ENCODE data around the gene ALOX5. TPM values are rescaled to one million over a fixed set of nuclear protein-coding genes. Genes with fewer than 3 reads are reported as not detected.
"Not testable (repeated sequence)": the region's sequence is repeated elsewhere in the genome, so short reads cannot be mapped to it uniquely, and the experiment has no call there.

Gene ALOX5
- total RNA-seq, 1 donor from 2014 or later, result not detected

GRCh38 chr10:45411607-45411940 lies 37.6 kb downstream of the ALOX5 start:
- TF ChIP-seq CTCF (IDR thresholded peaks at IDR 0.05), result no peak
- peaks cover 3% of the 10 kb centered on the region for H3K9me3 Mint-ChIP-seq (ENCODE audit: low read depth)
- DNase-seq (ENCODE audit: low spot score), result no peak
- peaks cover 46% of the 10 kb centered on the region for H3K27me3 Mint-ChIP-seq (ENCODE audit: low read depth)
- H3K4me1 Mint-ChIP-seq (ENCODE audit: low read depth), result no peaks in the 10 kb centered on the region
- no peak overlapping the region for H3K27ac Mint-ChIP-seq (ENCODE audit: unreplicated experiment)
- H3K36me3 Mint-ChIP-seq (ENCODE audit: low read depth), result no peaks in the 10 kb centered on the region
- no peak overlapping the region for H3K4me3 Mint-ChIP-seq (ENCODE audit: unreplicated experiment)

DNA sequence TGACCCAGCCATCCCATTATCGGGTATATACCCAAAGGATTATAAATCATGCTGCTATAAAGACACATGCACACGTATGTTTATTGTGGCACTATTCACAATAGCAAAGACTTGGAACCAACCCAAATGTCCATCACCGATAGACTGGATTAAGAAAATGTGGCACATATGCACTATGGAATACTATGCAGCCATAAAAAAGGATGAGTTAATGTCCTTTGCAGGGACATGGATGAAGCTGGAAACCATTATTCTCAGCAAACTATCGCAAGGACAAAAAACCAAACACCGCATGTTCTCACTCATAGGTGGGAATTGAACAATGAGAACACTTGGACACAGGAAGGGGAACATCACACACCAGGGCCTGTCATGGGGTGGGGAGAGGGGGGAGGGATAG lies 41.0 kb downstream of the ALOX5 start:
- not testable (repeated sequence) for DNase-seq (ENCODE audit: low spot score); H3K36me3 Mint-ChIP-seq (ENCODE audit: low read depth); H3K9me3 Mint-ChIP-seq (ENCODE audit: low read depth); H3K4me3 Mint-ChIP-seq (ENCODE audit: unreplicated experiment); H3K27ac Mint-ChIP-seq (ENCODE audit: unreplicated experiment)
- Mint-ChIP-seq H3K4me1 (ENCODE audit: low read depth) (peaks cover 14% of the 10 kb centered on the region), H3K27me3 (ENCODE audit: low read depth) (peaks cover 18% of the 10 kb centered on the region)

GRCh38 chr10:45416603-45417002 lies 42.6 kb downstream of the ALOX5 start:
- H3K9me3 Mint-ChIP-seq (ENCODE audit: low read depth), result peaks cover 3% of the 10 kb centered on the region
- H3K27me3 Mint-ChIP-seq (ENCODE audit: low read depth), result peaks cover 15% of the 10 kb centered on the region
- no peak overlapping the region for H3K4me3 Mint-ChIP-seq (ENCODE audit: unreplicated experiment)
- no peaks in the 10 kb centered on the region for H3K36me3 Mint-ChIP-seq (ENCODE audit: low read depth)
- H3K27ac Mint-ChIP-seq (ENCODE audit: unreplicated experiment), result no peak overlapping the region
- H3K4me1 Mint-ChIP-seq (ENCODE audit: low read depth), result peaks cover 18% of the 10 kb centered on the region
- DNase-seq (ENCODE audit: low spot score), result no peak
- no peak for TF ChIP-seq CTCF (IDR thresholded peaks at IDR 0.05)

GRCh38 chr10:45417746-45418145 lies 43.7 kb downstream of the ALOX5 start:
- H3K36me3 Mint-ChIP-seq (ENCODE audit: low read depth), result no peaks in the 10 kb centered on the region
- no peak for TF ChIP-seq CTCF (IDR thresholded peaks at IDR 0.05)
- peaks cover 18% of the 10 kb centered on the region for H3K4me1 Mint-ChIP-seq (ENCODE audit: low read depth)
- DNase-seq (ENCODE audit: low spot score), result no peak
- peaks cover 3% of the 10 kb centered on the region for H3K9me3 Mint-ChIP-seq (ENCODE audit: low read depth)
- H3K27me3 Mint-ChIP-seq (ENCODE audit: low read depth), result peaks cover 12% of the 10 kb centered on the region
- no peak overlapping the region for H3K27ac Mint-ChIP-seq (ENCODE audit: unreplicated experiment)
- no peak overlapping the region for H3K4me3 Mint-ChIP-seq (ENCODE audit: unreplicated experiment)

GRCh38 chr10:45418417-45418848 lies 44.4 kb downstream of the ALOX5 start:
- Mint-ChIP-seq H3K9me3 (ENCODE audit: low read depth) (peaks cover 3% of the 10 kb centered on the region), H3K27ac (ENCODE audit: unreplicated experiment) (no peak overlapping the region), H3K36me3 (ENCODE audit: low read depth) (no peaks in the 10 kb centered on the region), H3K4me1 (ENCODE audit: low read depth) (peaks cover 18% of the 10 kb centered on the region), H3K27me3 (ENCODE audit: low read depth) (peaks cover 12% of the 10 kb centered on the region), H3K4me3 (ENCODE audit: unreplicated experiment) (peak overlapping the region; percentile 80)
- DNase-seq (ENCODE audit: low spot score), result no peak
- no peak for TF ChIP-seq CTCF (IDR thresholded peaks at IDR 0.05)

- Mint-ChIP-seq H3K9me3 (ENCODE audit: low read depth) (peaks cover under 1% of the 10 kb centered on the region), H3K4me3 (ENCODE audit: unreplicated experiment) (peak overlapping the region; percentile 80), H3K4me1 (ENCODE audit: low read depth) (peaks cover 18% of the 10 kb centered on the region), H3K27ac (ENCODE audit: unreplicated experiment) (peak overlapping the region; percentile 77), H3K36me3 (ENCODE audit: low read depth) (no peaks in the 10 kb centered on the region), H3K27me3 (ENCODE audit: low read depth) (peaks cover 11% of the 10 kb centered on the region)
- peak; percentile 30 for TF ChIP-seq CTCF (IDR thresholded peaks at IDR 0.05)
- no peak for DNase-seq (ENCODE audit: low spot score)
Observed at GRCh38 chr10:45418849-45419675, 45.0 kb downstream of the ALOX5 start.

Data from chondrocyte (in vitro differentiated cells).